Coronary artery (tissue), 2 donors: ENCODE measurements around the gene NRCAM.

Source experiments
- DNase-seq: peaks from one replicate; pipeline ENCODE4 v3.0.0-alpha.2; 2017; ENCODE audit warnings: low spot score
- H3K27ac ChIP-seq, 2 donors: fragments of 200-600 bp; sonication (generic); one replicate each; pipeline ENCODE4 v1.5.1; 2016 to 2019
- H3K4me3 ChIP-seq: fragments of 200-600 bp; sonication (generic); 2 replicates; pipeline ENCODE4 v1.5.1; 2016; ENCODE audit warnings: mild to moderate bottlenecking, moderate library complexity
- TF ChIP-seq, protein P1 (sequence below): fragments of 200-600 bp; sonication (generic); IDR thresholded peaks from one replicate; pipeline ENCODE4 v1.5.1; 2019; ENCODE audit warnings: antibody characterized with exemption

The NRCAM gene

DNA sequence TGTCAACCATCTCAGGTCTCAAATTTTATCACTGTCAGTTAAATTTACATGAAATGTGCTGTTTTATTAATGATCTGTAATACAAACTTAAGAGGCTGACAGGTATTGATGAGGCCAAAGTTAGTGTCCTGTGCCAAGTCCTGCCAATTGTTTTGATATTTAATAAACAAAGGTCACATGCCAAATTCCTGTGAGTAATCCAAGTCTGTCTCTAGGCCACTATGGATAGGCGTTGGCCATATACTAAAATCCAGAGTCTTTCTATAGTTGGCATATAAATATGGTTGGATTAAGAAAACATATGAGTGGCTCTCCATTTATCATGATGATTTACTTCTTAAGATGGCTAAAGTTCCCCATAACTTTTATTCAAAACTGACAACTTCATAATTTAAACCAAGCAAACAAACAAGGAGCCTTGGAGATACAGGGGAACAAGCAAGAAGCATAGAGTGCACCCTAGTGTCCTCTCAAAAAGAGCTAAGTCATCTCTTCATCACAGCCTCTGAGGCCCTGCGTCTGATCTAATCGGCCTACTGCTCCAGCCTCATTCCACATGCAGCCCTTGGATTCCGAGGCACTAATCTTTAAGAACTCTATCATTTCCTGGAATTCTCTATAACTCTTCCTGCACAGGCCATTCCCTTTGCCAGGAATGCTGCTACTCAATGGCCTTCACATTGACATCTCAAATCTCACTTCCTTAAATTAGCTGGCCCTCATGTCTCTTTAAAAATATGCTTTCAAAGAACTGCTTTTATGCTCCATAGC lies 32.7 kb upstream of the NRCAM start:
- Histone ChIP-seq H3K27ac (no peak overlapping the region), H3K4me3 (no peak overlapping the region)
- TF ChIP-seq, protein P1, sequence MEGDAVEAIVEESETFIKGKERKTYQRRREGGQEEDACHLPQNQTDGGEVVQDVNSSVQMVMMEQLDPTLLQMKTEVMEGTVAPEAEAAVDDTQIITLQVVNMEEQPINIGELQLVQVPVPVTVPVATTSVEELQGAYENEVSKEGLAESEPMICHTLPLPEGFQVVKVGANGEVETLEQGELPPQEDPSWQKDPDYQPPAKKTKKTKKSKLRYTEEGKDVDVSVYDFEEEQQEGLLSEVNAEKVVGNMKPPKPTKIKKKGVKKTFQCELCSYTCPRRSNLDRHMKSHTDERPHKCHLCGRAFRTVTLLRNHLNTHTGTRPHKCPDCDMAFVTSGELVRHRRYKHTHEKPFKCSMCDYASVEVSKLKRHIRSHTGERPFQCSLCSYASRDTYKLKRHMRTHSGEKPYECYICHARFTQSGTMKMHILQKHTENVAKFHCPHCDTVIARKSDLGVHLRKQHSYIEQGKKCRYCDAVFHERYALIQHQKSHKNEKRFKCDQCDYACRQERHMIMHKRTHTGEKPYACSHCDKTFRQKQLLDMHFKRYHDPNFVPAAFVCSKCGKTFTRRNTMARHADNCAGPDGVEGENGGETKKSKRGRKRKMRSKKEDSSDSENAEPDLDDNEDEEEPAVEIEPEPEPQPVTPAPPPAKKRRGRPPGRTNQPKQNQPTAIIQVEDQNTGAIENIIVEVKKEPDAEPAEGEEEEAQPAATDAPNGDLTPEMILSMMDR: no peak
- no peak for DNase-seq

DNA sequence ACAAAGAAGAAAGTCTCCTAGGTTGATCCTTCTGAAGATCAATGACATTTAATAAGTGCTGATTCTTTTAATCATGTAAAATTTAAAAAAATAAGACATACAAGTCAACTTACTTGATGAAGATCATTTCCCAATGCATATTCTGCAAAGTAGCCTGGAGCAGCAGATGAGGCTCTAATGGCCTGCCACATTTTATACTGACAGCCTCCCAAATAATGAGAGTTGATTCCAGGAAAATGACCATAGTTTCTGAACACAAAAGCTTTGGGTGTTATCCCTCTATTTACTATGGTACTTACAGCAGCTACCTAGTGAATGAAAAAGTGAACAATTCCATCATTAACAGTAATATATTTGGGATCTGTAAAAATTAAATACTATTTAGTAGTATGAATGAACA lies 31.4 kb upstream of the NRCAM start:
- no peak for DNase-seq
- no peak overlapping the region for H3K27ac ChIP-seq

DNA sequence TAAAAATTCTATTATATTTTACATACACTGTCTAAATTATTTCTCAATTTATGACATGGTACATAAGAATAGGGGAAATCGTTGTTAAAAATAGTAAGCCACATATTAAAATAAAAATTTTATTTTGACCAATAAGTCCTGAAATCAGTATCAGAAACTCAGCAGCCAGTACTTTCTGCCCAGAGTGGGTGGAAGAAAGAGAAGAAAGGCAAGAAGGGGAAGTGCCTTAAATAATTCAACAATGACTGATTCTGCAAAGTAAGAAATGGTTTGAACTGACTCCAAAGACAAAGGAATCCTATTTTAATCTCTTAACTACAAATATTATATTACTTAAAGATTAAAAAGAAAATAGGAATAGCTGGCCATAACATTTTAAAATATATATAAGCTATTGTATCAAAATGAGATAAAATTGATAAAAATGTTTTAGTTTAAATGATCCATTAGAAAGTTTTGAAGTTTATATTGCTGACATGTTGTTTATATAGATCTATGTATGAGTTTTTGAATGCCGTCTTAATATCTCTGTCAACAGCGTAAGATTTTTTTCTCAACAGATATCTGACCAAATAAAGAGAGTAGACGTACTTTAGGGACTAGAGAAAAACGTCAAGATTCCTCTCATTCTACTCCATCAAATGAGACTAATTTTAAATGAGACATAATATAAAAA lies 30.2 kb upstream of the NRCAM start:
- no peak overlapping the region for H3K27ac ChIP-seq
- TF ChIP-seq, protein P1: no peak
- DNase-seq: no peak
- H3K4me3 ChIP-seq: no peak overlapping the region

More for the DNA sequence above, 31.4 kb upstream of the NRCAM start:
- TF ChIP-seq, protein P1: no peak
- H3K4me3 ChIP-seq: no peak overlapping the region

DNA sequence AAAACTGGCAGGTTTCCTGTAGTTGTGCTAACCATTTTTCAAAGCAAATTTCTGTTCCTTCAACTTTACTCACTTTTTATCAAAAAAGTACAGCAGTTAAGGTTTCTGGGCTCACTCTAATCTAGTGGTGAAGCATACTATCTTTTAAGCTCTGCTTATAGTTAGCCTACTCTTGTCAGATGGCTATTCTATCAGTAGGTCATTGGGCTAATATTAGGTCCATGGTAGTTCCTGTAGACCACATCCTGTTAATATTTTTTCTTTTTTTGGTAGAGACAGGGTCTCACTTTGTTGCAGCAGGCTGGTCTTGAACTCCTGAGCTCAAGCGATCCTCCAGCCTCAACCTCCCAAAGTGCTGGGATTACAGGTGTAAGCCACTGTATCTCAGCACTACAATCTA lies 27.9 kb upstream of the NRCAM start:
- TF ChIP-seq, protein P1: no peak
- Histone ChIP-seq H3K27ac (no peak overlapping the region), H3K4me3 (no peak overlapping the region)
- no peak for DNase-seq

DNA sequence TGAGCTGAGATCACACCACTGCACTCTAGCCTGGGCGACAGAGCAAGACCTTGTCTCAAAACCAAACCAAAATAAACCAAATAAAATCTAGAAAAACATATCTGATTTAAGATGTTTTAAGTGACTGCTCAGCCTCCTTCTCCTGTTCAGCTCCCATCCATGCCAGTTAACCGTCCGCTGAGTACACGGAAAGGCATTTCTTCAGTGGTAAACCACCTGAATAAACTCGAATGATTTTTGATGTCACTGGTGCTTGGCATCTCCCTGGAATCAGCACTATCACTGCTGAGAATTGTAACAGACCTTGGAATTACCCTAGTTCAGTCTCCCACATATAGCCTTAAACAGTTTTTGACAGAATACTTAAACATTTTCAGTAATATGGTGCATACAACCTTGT lies 24.1 kb upstream of the NRCAM start:
- TF ChIP-seq, protein P1: no peak
- Histone ChIP-seq H3K27ac (no peak overlapping the region), H3K4me3 (no peak overlapping the region)
- DNase-seq: no peak

DNA sequence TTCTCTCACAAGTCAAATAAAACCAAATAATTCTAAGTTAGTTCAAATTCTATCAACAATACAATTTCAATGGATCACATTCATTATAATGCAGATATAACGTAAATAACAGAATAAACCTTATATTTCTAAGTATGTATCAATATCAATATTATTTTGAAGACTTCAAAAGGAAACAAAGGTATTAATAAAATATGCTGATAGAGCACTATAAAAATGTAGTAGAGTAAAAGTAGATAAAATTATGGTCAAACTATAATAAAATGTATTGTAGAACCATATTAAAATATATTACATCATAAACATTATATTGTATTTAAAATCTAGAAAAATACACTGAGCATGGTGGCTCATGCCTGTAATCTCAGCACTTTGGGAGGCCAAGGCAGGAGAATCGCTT lies 23.5 kb upstream of the NRCAM start:
- no peak overlapping the region for H3K4me3 ChIP-seq
- DNase-seq: no peak
- TF ChIP-seq, protein P1: no peak
- no peak overlapping the region for H3K27ac ChIP-seq

DNA sequence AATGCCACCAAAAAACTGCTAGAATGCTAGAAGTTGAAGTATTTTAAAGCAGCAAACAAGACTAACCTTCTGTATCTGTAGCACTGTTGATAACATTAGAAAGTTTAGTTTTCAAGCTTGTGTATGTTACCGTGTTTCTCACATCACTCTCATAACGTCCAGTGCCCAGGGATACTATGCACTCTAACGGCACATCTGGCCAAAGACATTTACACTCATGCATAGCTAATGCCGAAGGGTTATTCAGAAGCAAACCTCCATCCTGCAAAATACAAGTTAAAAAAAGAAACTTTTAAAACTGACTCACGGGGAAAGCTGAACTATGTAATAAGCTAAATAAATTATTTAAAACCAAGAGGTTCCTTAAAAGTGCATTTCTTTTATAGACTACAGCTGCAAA lies 22.9 kb upstream of the NRCAM start:
- Histone ChIP-seq H3K4me3 (no peak overlapping the region), H3K27ac (no peak overlapping the region)
- no peak for DNase-seq
- TF ChIP-seq, protein P1: no peak
